HepG2 (cell line): ENCODE data around the gene LENG1. TPM values are rescaled to one million over a fixed set of nuclear protein-coding genes. Genes with fewer than 3 reads are reported as not detected.

Source experiments
- BCL3 ChIP-seq: sonication (generic); formaldehyde crosslinking; IDR thresholded peaks from 2 replicates; pipeline ENCODE4 v1.5.1; 2020; ENCODE audit warnings: mild to moderate bottlenecking, missing genetic modification reagents, moderate library complexity
- CBX2 ChIP-seq, 2 experiments: fragments of 200-600 bp in 1 of 2; sonication (generic); formaldehyde crosslinking in 1 of 2; IDR thresholded peaks; 2 replicates each; pipeline versions ENCODE4 v1.7.0 to v1.8.1; 2018 to 2022; ENCODE audit warnings: low read depth in 2 of 2, low read length in 1 of 2, mild to moderate bottlenecking in 1 of 2, missing genetic modification reagents in 1 of 2
- CCAR2 ChIP-seq: fragments of 200-400 bp; formaldehyde crosslinking; optimal IDR thresholded peaks from 2 replicates; pipeline ENCODE3; 2018; ENCODE audit warnings: low read depth, mild to moderate bottlenecking, low read length, moderate library complexity
- CEBPB ChIP-seq: IDR thresholded peaks from 2 replicates; pipeline ENCODE4 v1.6.1; 2011; ENCODE audit warnings: low read depth, low read length, improper control_type of control experiment, borderline replicate concordance
- CENPT ChIP-seq: sonication (generic); formaldehyde crosslinking; IDR thresholded peaks from 2 replicates; pipeline ENCODE4 v1.8.0; 2022; ENCODE audit warnings: low read depth, mild to moderate bottlenecking, moderate library complexity, missing genetic modification reagents
- KLF13 ChIP-seq: sonication (generic); formaldehyde crosslinking; IDR thresholded peaks from 2 replicates; pipeline ENCODE4 v1.4.0; 2020; ENCODE audit warnings: mild to moderate bottlenecking, missing genetic modification reagents
- MXD3 ChIP-seq: IDR thresholded peaks from 2 replicates; pipeline ENCODE4 v1.6.1; 2016; ENCODE audit warnings: mild to moderate bottlenecking, missing biosample characterization, missing genetic modification reagents
- MYPOP ChIP-seq: sonication (generic); formaldehyde crosslinking; IDR thresholded peaks from 2 replicates; pipeline ENCODE4 v1.8.1; 2023; ENCODE audit warnings: mild to moderate bottlenecking, moderate library complexity, missing genetic modification reagents
- PHF20 ChIP-seq: sonication (generic); formaldehyde crosslinking; IDR thresholded peaks from 2 replicates; pipeline ENCODE4 v1.5.0; 2020; ENCODE audit warnings: mild to moderate bottlenecking, missing genetic modification reagents
- THAP11 ChIP-seq: IDR thresholded peaks from 2 replicates; pipeline ENCODE4 v1.6.1; 2016; ENCODE audit warnings: missing biosample characterization, missing genetic modification reagents
- ZNF124 ChIP-seq: sonication (generic); formaldehyde crosslinking; IDR thresholded peaks from 2 replicates; pipeline ENCODE4 v1.4.0; 2020; ENCODE audit warnings: missing genetic modification reagents
- ZNF33A ChIP-seq: sonication (generic); formaldehyde crosslinking; IDR thresholded peaks from 2 replicates; pipeline ENCODE4 v1.5.1; 2020; ENCODE audit warnings: missing genetic modification reagents, mild to moderate bottlenecking, moderate library complexity, borderline replicate concordance
- ZNF33B ChIP-seq: sonication (generic); formaldehyde crosslinking; IDR thresholded peaks from 2 replicates; pipeline ENCODE4 v1.5.1; 2020; ENCODE audit warnings: mild to moderate bottlenecking, missing genetic modification reagents
- ZNF563 ChIP-seq: sonication (generic); formaldehyde crosslinking; IDR thresholded peaks from 2 replicates; pipeline ENCODE4 v1.8.0; 2022; ENCODE audit warnings: mild to moderate bottlenecking, moderate library complexity, missing genetic modification reagents
- ZNF576 ChIP-seq: sonication (generic); formaldehyde crosslinking; IDR thresholded peaks from 2 replicates; pipeline ENCODE4 v1.4.0; 2020; ENCODE audit warnings: mild to moderate bottlenecking, missing genetic modification reagents
- ZNF800 ChIP-seq: sonication (generic); formaldehyde crosslinking; IDR thresholded peaks from 2 replicates; pipeline ENCODE4 v1.4.0; 2020; ENCODE audit warnings: missing genetic modification reagents
- ZSCAN5A ChIP-seq: sonication (generic); formaldehyde crosslinking; IDR thresholded peaks from 2 replicates; pipeline ENCODE4 v1.8.0; 2022; ENCODE audit warnings: mild to moderate bottlenecking, missing genetic modification reagents, borderline replicate concordance
- polyA plus RNA-seq, 8 experiments: library from polyadenylated mRNA; depleted of rRNA in 3 of 8; stranded (reverse) in 7 of 8; unstranded in 1 of 8; fragments of >200 nt; fragmentation: Illumina TruSeq in 4 of 8; extraction: Trizol in 4 of 8; gene quantifications; 2 replicates each; pipeline versions ENCODE4 v1.2.1 to v1.2.3, GENCODE V29; 2011 to 2016; ENCODE audit warnings: low read depth in 4 of 8, missing spikeins in 1 of 8, mixed read lengths in 1 of 8; ENCODE audit not compliant: insufficient read depth in 1 of 8
- total RNA-seq, 5 experiments: library from RNA; depleted of rRNA; stranded (reverse); fragments of >200 nt; fragmentation: Illumina TruSeq; extraction: Trizol; gene quantifications; 2 replicates each; pipeline ENCODE4 v1.2.3, GENCODE V29; 2016; ENCODE audit warnings: low read depth in 1 of 5

The LENG1 gene
- total and polyA plus RNA-seq, 2 of the 13 experiments (the other 11 are each of a cell fraction or from before 2014, with no cell fraction given), result 1.8 to 3.8 TPM

GRCh38 chr19:54189735-54190502 lies 30.4 kb upstream of the LENG1 start (continued):
- no peak; the same call in 1 of the 2 replicates for TF ChIP-seq ZSCAN5A (CRISPR knock-in tag)
- TF ChIP-seq PHF20 (CRISPR knock-in tag), result 0 out of 2 replicates have a peak, but pooled peaks have one; percentile 29
- 0 out of 2 replicates have a peak, but pooled peaks have one; percentile 46 for TF ChIP-seq THAP11 (CRISPR knock-in tag)
- TF ChIP-seq CENPT (CRISPR knock-in tag), result no peak
- no peak for TF ChIP-seq ZNF576 (CRISPR knock-in tag)
- TF ChIP-seq ZNF124 (CRISPR knock-in tag), result no peak; the same call in 1 of the 2 replicates
- TF ChIP-seq CCAR2, result no peak
- no peak for TF ChIP-seq CEBPB
- TF ChIP-seq ZNF33A (CRISPR knock-in tag), result no peak
- TF ChIP-seq CBX2 (IDR thresholded peaks at IDR 0.05; ENCODE audit: low read depth, low read length), result no peak
- TF ChIP-seq CBX2 (CRISPR knock-in tag; IDR thresholded peaks at IDR 0.05; ENCODE audit: low read depth), result no peak
- TF ChIP-seq MXD3, result peak; percentile 35; the same call in 1 of the 2 replicates
- TF ChIP-seq KLF13 (CRISPR knock-in tag), result no peak
- TF ChIP-seq ZNF800, result no peak
- TF ChIP-seq ZNF563 (CRISPR knock-in tag), result no peak
- peak; percentile 70 for TF ChIP-seq MYPOP (CRISPR knock-in tag)
- TF ChIP-seq ZNF33B, result no peak
- peak; percentile 11; the same call in 1 of the 2 replicates for TF ChIP-seq BCL3 (CRISPR knock-in tag)
